GM19328 (cell line): ENCODE data around the gene SNAPC1.
A peak's percentile ranks its signal among the peaks of the same experiment; 100 is the strongest.
"Not testable (repeated sequence)": the region's sequence is repeated elsewhere in the genome, so short reads cannot be mapped to it uniquely, and the experiment has no call there.

Experiments used
- ATAC-seq: cut with Tn5 transposase; IDR thresholded peaks from one replicate; pipeline ENCODE4 v1.9.1; 2021; ENCODE audit warnings: mild to moderate bottlenecking, moderate library complexity; ENCODE audit not compliant: unreplicated experiment

Gene SNAPC1, protein sequence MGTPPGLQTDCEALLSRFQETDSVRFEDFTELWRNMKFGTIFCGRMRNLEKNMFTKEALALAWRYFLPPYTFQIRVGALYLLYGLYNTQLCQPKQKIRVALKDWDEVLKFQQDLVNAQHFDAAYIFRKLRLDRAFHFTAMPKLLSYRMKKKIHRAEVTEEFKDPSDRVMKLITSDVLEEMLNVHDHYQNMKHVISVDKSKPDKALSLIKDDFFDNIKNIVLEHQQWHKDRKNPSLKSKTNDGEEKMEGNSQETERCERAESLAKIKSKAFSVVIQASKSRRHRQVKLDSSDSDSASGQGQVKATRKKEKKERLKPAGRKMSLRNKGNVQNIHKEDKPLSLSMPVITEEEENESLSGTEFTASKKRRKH

DNA sequence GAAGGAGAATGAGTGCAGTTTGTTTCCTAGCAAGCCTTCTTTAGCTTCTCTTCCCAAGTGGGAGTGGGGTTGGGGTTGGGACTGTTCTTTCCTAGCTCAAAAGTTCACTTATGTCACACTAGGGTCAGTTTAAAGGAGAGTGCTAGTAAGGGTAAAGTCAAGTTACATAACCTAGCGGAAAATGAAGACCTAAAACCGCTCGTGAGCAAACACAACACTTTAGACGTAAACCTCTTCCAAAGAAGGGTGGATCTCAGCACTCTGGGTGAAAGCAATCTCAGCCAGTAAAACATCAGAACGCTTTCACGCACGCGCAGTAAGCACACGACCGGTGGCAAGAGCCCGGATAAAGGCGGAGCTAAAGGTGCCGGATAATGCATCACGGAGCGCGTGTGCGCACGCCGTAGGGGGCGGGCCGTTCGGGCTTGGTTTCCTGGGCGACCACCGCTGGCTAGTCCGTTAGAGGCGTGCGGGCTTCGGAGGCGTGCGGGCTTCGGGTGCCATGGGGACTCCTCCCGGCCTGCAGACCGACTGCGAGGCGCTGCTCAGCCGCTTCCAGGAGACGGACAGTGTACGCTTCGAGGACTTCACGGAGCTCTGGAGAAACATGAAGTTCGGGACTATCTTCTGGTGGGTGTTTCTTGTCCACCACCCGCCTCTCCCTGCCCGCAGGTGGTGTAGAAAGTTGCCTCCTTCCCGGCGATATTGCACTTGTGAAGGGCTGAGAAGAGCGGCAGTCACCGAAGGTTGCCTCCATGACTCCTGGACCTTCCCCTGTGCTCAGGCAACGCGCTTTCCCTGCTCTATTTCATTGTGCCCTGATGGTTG lies at the start of gene SNAPC1:
Gene SNAPC1 (plus strand): TSS at position 462 of the 828 bp plus-strand sequence. CDS start 41 bp downstream, at position 503.
- peak; percentile 99 for ATAC-seq

DNA sequence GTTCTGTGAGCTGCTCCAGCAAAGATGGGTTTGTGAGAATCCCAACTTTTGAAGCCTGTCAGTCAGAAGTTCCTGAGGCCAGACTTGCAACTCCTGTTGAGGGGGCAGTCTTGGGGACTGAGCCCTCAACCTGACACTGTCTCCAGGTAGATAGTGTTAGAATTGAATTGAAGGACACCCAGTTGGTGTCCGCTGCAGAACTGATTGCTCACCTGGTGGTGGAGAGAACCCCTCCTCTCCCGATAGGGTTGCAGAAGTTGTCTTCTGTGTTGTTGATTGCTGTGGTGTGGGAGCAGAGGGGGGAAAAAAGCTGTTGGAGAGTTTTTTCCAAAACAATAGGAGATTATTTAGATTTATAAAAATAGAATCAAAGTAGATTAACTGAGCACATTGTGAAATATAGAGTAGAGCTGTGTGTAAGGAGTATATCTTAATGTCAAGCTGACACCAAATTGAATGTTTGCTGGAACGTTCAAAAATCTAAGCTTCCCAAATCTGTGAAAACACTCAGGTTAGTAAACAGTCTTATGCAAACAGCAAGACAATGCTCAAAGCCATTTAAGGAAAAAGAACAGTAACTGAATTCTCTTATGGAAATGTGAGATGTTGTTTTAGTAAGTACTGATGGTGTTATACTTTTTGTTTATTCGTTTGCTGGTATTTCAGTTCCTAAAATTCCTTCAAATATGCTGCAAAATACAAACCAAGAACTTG lies 48.3 kb upstream of the SNAPC1 start:
- no peak for ATAC-seq

GRCh38 chr14:61716956-61717355 lies 45.3 kb upstream of the SNAPC1 start:
- no peak for ATAC-seq

- no peak for ATAC-seq
These were observed 44.2 kb upstream of the SNAPC1 start for GRCh38 chr14:61718039-61718438.

DNA sequence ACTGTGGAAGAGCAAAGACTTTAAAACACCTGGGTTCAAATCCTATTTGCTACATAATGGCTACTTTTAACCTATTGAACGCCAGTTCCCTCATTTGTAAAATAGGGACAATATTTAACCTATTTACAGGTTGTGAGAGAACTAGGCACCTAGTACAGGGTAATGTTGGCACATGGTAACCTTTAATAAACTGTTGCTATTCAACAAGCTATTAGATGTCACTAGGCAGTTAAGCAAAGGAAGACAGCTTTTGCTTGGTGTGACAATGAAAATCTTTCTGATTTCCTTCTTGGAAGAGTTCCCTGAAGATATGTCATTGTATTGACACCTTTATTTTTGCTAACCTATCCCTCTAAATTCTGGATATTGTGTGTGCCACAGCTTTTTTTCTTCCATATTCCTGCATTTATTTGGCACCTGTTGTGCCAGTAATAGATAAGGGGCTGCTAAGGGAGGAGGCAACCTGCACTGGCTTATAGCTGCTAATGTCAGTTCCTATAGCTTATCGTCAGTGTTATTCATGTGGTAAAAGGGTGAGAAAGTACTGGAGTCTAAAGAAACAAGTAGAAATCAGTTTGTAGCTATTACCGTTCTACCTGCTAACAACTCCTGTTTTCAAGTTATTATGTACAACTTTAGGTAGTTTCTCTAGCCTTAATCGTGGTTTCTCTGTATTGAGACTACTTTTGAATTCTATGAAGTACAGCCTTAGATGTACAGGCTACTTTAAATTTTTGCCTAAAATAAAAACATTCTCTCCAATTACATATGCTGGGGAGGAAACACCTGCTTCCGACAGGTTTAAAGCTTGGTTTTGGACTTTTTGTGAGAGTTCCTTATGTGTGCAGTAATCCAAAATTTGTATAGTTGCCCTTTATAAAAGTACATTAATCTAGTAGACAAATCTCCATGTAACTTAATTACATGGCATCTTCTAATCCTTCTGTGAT lies 42.6 kb upstream of the SNAPC1 start:
- ATAC-seq, result no peak

DNA sequence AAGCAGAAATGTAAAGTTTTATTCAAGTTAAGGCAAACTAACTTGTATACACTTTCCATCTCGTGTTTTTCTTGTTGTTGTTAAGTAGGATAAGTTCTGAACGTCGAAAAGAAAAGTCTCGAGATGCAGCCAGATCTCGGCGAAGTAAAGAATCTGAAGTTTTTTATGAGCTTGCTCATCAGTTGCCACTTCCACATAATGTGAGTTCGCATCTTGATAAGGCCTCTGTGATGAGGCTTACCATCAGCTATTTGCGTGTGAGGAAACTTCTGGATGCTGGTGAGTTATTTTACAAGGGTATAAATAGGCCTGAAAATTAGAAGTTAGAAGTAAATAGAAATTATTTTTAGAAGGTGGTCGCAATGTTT lies 41.9 kb upstream of the SNAPC1 start:
- no peak for ATAC-seq

GRCh38 chr14:61720741-61721140 lies 41.5 kb upstream of the SNAPC1 start:
- no peak for ATAC-seq

DNA sequence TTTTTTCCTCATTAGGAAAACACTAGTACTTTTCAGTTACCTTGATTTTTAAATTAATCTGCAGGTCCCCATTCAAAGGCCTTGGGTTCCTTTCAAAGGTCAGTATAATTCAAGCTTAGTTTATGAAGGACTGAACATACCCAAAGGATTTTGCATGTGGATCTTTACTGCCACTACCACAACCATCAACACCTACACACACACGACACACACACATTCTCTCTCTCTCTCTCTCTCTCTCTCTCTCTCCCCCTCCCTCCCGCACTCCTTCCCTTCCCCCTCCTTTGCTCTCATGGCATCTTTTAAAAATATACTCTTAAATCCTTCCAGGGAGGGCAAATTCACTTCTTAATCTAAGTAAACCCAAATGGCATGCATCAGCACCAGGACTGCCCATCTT lies 38.1 kb upstream of the SNAPC1 start:
- no peak for ATAC-seq

GRCh38 chr14:61726778-61727658 lies 35.2 kb upstream of the SNAPC1 start:
- ATAC-seq, result no peak

- no peak for ATAC-seq
These were observed 31.4 kb upstream of the SNAPC1 start for GRCh38 chr14:61730756-61731373.

DNA sequence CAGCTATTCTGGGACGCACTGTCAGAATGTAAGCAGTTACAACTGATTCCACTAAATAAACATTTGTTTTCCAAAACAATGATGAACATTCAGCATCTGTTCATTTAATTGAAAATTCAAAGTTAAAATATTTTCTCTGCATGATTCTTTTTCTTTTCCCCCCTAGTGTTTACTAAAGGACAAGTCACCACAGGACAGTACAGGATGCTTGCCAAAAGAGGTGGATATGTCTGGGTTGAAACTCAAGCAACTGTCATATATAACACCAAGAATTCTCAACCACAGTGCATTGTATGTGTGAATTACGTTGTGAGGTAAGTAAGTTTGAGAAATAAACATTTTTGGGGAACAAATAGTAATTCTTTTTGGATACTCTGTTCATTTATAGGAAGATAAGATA lies 28.2 kb upstream of the SNAPC1 start:
- no peak for ATAC-seq

GRCh38 chr14:61736751-61737150 lies 25.5 kb upstream of the SNAPC1 start:
- ATAC-seq, result no peak

GRCh38 chr14:61737915-61738314 lies 24.3 kb upstream of the SNAPC1 start:
- no peak for ATAC-seq

- ATAC-seq, result no peak
These were observed 23.1 kb upstream of the SNAPC1 start for GRCh38 chr14:61739133-61739532.

- no peak for ATAC-seq
These were observed 19.8 kb upstream of the SNAPC1 start for GRCh38 chr14:61742371-61742770.

- ATAC-seq, result no peak
These were observed 18.0 kb upstream of the SNAPC1 start for GRCh38 chr14:61744238-61744637.

DNA sequence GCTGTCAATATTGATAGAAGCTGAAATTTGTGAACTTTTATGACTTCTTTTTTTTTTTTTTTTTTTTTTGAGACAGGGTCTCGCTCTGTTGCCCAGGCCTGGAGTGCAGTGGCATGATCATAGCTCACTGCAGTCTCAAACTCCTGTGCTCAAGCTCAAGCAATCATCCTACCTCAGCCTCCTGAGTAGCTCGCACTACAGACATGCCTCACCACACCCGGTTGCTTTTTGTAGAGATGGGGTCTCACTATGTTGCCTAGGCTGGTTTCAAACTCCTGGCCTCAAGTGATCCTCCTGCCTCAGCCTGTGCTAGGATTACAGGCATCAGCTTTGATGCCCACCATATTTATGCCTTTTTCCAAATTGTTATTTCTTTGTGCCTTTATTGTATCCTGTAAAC lies 15.9 kb upstream of the SNAPC1 start:
- ATAC-seq, result not testable (repeated sequence)

- no peak for ATAC-seq
These were observed 15.3 kb upstream of the SNAPC1 start for GRCh38 chr14:61746881-61747280.

DNA sequence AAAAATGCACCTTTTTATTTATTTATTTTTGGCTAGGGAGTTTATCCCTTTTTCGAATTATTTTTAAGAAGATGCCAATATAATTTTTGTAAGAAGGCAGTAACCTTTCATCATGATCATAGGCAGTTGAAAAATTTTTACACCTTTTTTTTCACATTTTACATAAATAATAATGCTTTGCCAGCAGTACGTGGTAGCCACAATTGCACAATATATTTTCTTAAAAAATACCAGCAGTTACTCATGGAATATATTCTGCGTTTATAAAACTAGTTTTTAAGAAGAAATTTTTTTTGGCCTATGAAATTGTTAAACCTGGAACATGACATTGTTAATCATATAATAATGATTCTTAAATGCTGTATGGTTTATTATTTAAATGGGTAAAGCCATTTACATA lies 14.9 kb upstream of the SNAPC1 start:
- no peak for ATAC-seq
